H9 (cell line): ENCODE measurements around the gene SOX18. TPM values are rescaled to one million over a fixed set of nuclear protein-coding genes. Genes with fewer than 3 reads are reported as not detected.
A peak's percentile ranks its signal among the peaks of the same experiment; 100 is the strongest.

Source experiments
- DNase-seq: peaks from one replicate; pipeline ENCODE4 v3.0.0-alpha.2; 2017
- H2AFZ ChIP-seq: one replicate; pipeline ENCODE4 v1.6.1; 2013; ENCODE audit warnings: mild to moderate bottlenecking, low read length, control low read depth, moderate library complexity
- H2AK5ac ChIP-seq: 2 replicates; pipeline ENCODE4 v1.6.1; 2013; ENCODE audit warnings: low read length, control low read depth, mixed read lengths; ENCODE audit not compliant: insufficient read length
- H2BK120ac ChIP-seq: one replicate; pipeline ENCODE4 v1.6.1; 2013; ENCODE audit warnings: low read depth, mild to moderate bottlenecking, low read length, control low read depth, inconsistent platforms; ENCODE audit not compliant: poor library complexity, severe bottlenecking
- H2BK12ac ChIP-seq: 2 replicates; pipeline ENCODE4 v1.6.1; 2013; ENCODE audit warnings: low read length, control low read depth, mixed read lengths, low read depth; ENCODE audit not compliant: insufficient read length
- H2BK15ac ChIP-seq: 2 replicates; pipeline ENCODE4 v1.6.1; 2013; ENCODE audit warnings: low read depth, low read length, control low read depth
- H2BK20ac ChIP-seq: one replicate; pipeline ENCODE4 v1.6.1; 2013; ENCODE audit warnings: low read depth, mild to moderate bottlenecking, low read length, control low read depth, inconsistent platforms; ENCODE audit not compliant: poor library complexity, severe bottlenecking
- H2BK5ac ChIP-seq: 2 replicates; pipeline ENCODE4 v1.6.1; 2013; ENCODE audit warnings: low read length, control low read depth, mixed read lengths; ENCODE audit not compliant: insufficient read length
- H3K14ac ChIP-seq: 2 replicates; pipeline ENCODE4 v1.6.1; 2013; ENCODE audit warnings: low read length, control low read depth; ENCODE audit not compliant: insufficient read depth
- H3K18ac ChIP-seq: 2 replicates; pipeline ENCODE4 v1.6.1; 2013; ENCODE audit warnings: low read depth, mild to moderate bottlenecking, mixed read lengths, low read length, control low read depth; ENCODE audit not compliant: insufficient read length
- H3K23ac ChIP-seq: 2 replicates; pipeline ENCODE4 v1.6.1; 2013; ENCODE audit warnings: low read length, control low read depth, mixed read lengths, low read depth; ENCODE audit not compliant: insufficient read length
- H3K23me2 ChIP-seq: 2 replicates; pipeline ENCODE4 v1.6.1; 2013; ENCODE audit warnings: low read depth, mild to moderate bottlenecking, mixed read lengths, low read length, control low read depth; ENCODE audit not compliant: insufficient read length, poor library complexity, severe bottlenecking
- H3K27ac ChIP-seq: 2 replicates; pipeline ENCODE4 v1.5.1; 2013; ENCODE audit warnings: low read length, control low read depth, mixed read lengths, low read depth; ENCODE audit not compliant: insufficient read length
- H3K27me3 ChIP-seq: 2 replicates; pipeline ENCODE4 v1.6.1; 2013; ENCODE audit warnings: low read length, control low read depth, inconsistent platforms; ENCODE audit not compliant: insufficient read depth
- H3K4ac ChIP-seq: 2 replicates; pipeline ENCODE4 v1.6.1; 2013; ENCODE audit warnings: low read depth, mild to moderate bottlenecking, control low read depth, inconsistent platforms, low read length, moderate library complexity
- H3K4me1 ChIP-seq: 2 replicates; pipeline ENCODE4 v1.6.1; 2013; ENCODE audit warnings: low read length, control low read depth, inconsistent platforms; ENCODE audit not compliant: insufficient read depth
- H3K4me2 ChIP-seq: 2 replicates; pipeline ENCODE4 v1.6.1; 2013; ENCODE audit warnings: low read length, control low read depth, mixed read lengths; ENCODE audit not compliant: insufficient read length, insufficient read depth
- H3K56ac ChIP-seq: 2 replicates; pipeline ENCODE4 v1.6.1; 2013; ENCODE audit warnings: low read depth, mild to moderate bottlenecking, mixed read lengths, low read length, control low read depth; ENCODE audit not compliant: insufficient read length
- H3K79me1 ChIP-seq: 2 replicates; pipeline ENCODE4 v1.6.1; 2013; ENCODE audit warnings: low read depth, mild to moderate bottlenecking, moderate library complexity, low read length, control low read depth, inconsistent platforms; ENCODE audit not compliant: insufficient read depth, poor library complexity, severe bottlenecking
- H3K79me2 ChIP-seq: 2 replicates; pipeline ENCODE4 v1.6.1; 2013; ENCODE audit warnings: low read length, control low read depth, inconsistent platforms; ENCODE audit not compliant: insufficient read depth
- H3K9ac ChIP-seq: 2 replicates; pipeline ENCODE4 v1.6.1; 2013; ENCODE audit warnings: low read length, control low read depth, mixed read lengths; ENCODE audit not compliant: insufficient read length; ENCODE audit errors: extremely low read depth
- H3K9me3 ChIP-seq: one replicate; pipeline ENCODE4 v1.6.1; 2013; ENCODE audit warnings: low read depth, low read length, inconsistent platforms; ENCODE audit not compliant: control insufficient read depth
- H3T11ph ChIP-seq: one replicate; pipeline ENCODE4 v1.6.1; 2013; ENCODE audit warnings: mild to moderate bottlenecking, low read length, control low read depth, inconsistent platforms
- H4K20me1 ChIP-seq: one replicate; pipeline ENCODE4 v1.6.1; 2013; ENCODE audit not compliant: control insufficient read depth, insufficient read length, insufficient read depth
- H4K5ac ChIP-seq: 2 replicates; pipeline ENCODE4 v1.6.1; 2013; ENCODE audit warnings: low read depth, mild to moderate bottlenecking, mixed read lengths, low read length, control low read depth; ENCODE audit not compliant: insufficient read length
- H4K8ac ChIP-seq: replicated peaks from 2 replicates; pipeline ENCODE4 v1.6.1; 2013; ENCODE audit warnings: low read length, control low read depth, mixed read lengths, low read depth; ENCODE audit not compliant: insufficient read length
- H4K91ac ChIP-seq: 2 replicates; pipeline ENCODE4 v1.6.1; 2013; ENCODE audit warnings: low read depth, mild to moderate bottlenecking, moderate library complexity, mixed read lengths, low read length, control low read depth; ENCODE audit not compliant: insufficient read length
- H3K27ac Mint-ChIP-seq, 3 experiments: 2 replicates in 2 of 3; 3 replicates in 1 of 3; pipeline ENCODE4 v1.8.0; 2020 to 2021; ENCODE audit warnings: mixed read lengths in 3 of 3, mild to moderate bottlenecking in 1 of 3, moderate library complexity in 1 of 3
- H3K27me3 Mint-ChIP-seq: 2 replicates; pipeline ENCODE4 v1.8.0; 2021; ENCODE audit warnings: low read depth, mild to moderate bottlenecking, moderate library complexity, mixed read lengths
- H3K36me3 Mint-ChIP-seq, 3 experiments: 2 replicates in 2 of 3; 3 replicates in 1 of 3; pipeline ENCODE4 v1.8.0; 2020 to 2021; ENCODE audit warnings: low read depth in 3 of 3, mixed read lengths in 3 of 3; ENCODE audit not compliant: insufficient read depth in 1 of 3
- H3K4me1 Mint-ChIP-seq, 2 experiments: 2 replicates each; pipeline ENCODE4 v1.8.0; 2020; ENCODE audit warnings: mixed read lengths in 2 of 2
- H3K4me3 Mint-ChIP-seq, 2 experiments: 2 replicates in 1 of 2; 3 replicates in 1 of 2; pipeline ENCODE4 v1.8.0; 2020 to 2021; ENCODE audit warnings: mild to moderate bottlenecking in 2 of 2, mixed read lengths in 2 of 2, moderate library complexity in 1 of 2
- H3K9me3 Mint-ChIP-seq, 2 experiments: 2 replicates in 1 of 2; 3 replicates in 1 of 2; pipeline ENCODE4 v1.8.0; 2020; ENCODE audit warnings: mild to moderate bottlenecking in 2 of 2, mixed read lengths in 2 of 2, moderate library complexity in 1 of 2
- WGBS: extraction: QIAGEN DNeasy Blood & Tissue Kit; methylation state at CpG from one replicate; pipeline ENCODE4 v1.1.7; 2013; ENCODE audit warnings: missing lambda C conversion rate, low lambda C conversion rate, mixed read lengths; ENCODE audit not compliant: insufficient read length; ENCODE audit errors: extremely low coverage; 5-methylcytosine and 5-hydroxymethylcytosine counted together
- total RNA-seq: library from RNA; stranded (reverse); gene quantifications from 2 replicates; pipeline ENCODE4 v1.2.1, GENCODE V29; 2021
- TF ChIP-seq, protein P1 (sequence below): fragments of 200-600 bp; sonication (generic); conservative IDR thresholded peaks from 3 replicates; pipeline ENCODE4 v1.8.0; 2021; ENCODE audit warnings: antibody characterized with exemption, mild to moderate bottlenecking

SOX18 gene
- total RNA-seq, 1 experiment from 2014 or later, result 2.0 TPM

DNA sequence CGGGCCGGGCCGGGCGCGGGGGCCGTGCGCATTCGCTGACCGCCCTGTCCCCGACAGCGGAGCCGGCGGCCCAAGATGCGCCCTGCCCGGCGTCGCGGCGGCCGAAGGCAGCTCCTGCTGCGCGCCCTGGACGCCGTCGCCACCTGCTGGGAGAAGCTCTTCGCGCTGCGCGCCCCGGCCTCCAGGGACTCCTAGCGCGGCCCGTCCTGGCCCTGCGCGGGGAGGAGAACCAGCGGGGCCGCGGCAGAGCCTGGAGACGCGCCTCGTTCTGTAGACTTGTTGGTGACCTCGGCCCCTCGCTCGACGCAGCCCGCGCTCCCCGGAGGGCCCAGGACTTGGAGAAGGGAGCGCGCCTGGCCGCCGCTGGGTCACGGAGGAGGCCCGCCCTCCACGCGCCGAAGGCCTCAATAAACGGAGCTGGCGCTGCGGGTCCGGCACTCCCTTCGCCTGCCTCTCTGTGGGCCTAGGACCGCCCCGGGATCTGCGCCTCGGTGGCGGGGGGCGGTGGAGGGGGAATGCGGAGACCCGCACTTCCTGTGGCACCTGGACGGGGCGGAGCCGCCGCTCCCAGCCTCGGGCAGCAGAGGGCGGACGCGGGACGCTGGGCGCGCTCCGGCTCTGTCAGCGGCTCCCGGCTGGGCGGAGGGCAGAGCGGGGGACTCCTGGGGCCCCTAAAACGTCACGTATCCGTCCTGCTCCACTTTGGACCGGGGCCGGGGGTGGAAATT lies 10.7 kb downstream of the SOX18 start:
- no peak overlapping the region for H3K56ac ChIP-seq
- H3K4me1 Mint-ChIP-seq, result peaks cover 25% of the 10 kb centered on the region in 2 experiments
- H3K27ac ChIP-seq, result no peak overlapping the region
- no peak overlapping the region for H3K4ac ChIP-seq
- H2BK12ac ChIP-seq, result no peak overlapping the region
- H2BK15ac ChIP-seq, result no peak overlapping the region
- H3K27me3 ChIP-seq, result peaks cover 13% of the 10 kb centered on the region; the same call in 1 of the 2 replicates
- H3K9ac ChIP-seq, result no peak overlapping the region
- peak overlapping the region; percentile 32 for H3K4me2 ChIP-seq
- no CpG with 5 or more reads among the region's 91 CpGs for WGBS
- H3K79me1 ChIP-seq, result no peaks in the 10 kb centered on the region
- no peak overlapping the region for H3K27ac Mint-ChIP-seq
- H3K4me3 Mint-ChIP-seq, result peak overlapping the region; percentile 57 to 79
- no peak overlapping the region for H3K23ac ChIP-seq
- no peaks in the 10 kb centered on the region for H4K20me1 ChIP-seq
- no peak overlapping the region for H3K14ac ChIP-seq
- H2AK5ac ChIP-seq, result no peak overlapping the region
- H3K23me2 ChIP-seq, result peaks cover 14% of the 10 kb centered on the region
- H3K9me3 Mint-ChIP-seq, result peaks cover 0 to 2% of the 10 kb centered on the region in 2 experiments; a peak in 1 of 5 replicates
- TF ChIP-seq, protein P1, sequence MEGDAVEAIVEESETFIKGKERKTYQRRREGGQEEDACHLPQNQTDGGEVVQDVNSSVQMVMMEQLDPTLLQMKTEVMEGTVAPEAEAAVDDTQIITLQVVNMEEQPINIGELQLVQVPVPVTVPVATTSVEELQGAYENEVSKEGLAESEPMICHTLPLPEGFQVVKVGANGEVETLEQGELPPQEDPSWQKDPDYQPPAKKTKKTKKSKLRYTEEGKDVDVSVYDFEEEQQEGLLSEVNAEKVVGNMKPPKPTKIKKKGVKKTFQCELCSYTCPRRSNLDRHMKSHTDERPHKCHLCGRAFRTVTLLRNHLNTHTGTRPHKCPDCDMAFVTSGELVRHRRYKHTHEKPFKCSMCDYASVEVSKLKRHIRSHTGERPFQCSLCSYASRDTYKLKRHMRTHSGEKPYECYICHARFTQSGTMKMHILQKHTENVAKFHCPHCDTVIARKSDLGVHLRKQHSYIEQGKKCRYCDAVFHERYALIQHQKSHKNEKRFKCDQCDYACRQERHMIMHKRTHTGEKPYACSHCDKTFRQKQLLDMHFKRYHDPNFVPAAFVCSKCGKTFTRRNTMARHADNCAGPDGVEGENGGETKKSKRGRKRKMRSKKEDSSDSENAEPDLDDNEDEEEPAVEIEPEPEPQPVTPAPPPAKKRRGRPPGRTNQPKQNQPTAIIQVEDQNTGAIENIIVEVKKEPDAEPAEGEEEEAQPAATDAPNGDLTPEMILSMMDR, result peak; percentile 84
- H2AFZ ChIP-seq, result no peak overlapping the region
- H3K18ac ChIP-seq, result no peak overlapping the region
- H3K27me3 Mint-ChIP-seq, result peaks cover 48% of the 10 kb centered on the region
- no peak overlapping the region for H2BK120ac ChIP-seq
- H3K79me2 ChIP-seq, result no peaks in the 10 kb centered on the region
- H3K9me3 ChIP-seq, result no peaks in the 10 kb centered on the region
- no peak overlapping the region for H4K91ac ChIP-seq
- H3K4me1 ChIP-seq, result peaks cover 5% of the 10 kb centered on the region
- H3K36me3 Mint-ChIP-seq, result peaks cover 0 to 11% (median 9%) of the 10 kb centered on the region in 3 experiments; a peak in 5 of 7 replicates
- peak; percentile 89 for DNase-seq
- no peak overlapping the region for H2BK20ac ChIP-seq
- no peak overlapping the region for H2BK5ac ChIP-seq
- no peak overlapping the region for H3T11ph ChIP-seq
- no peak overlapping the region for H4K8ac ChIP-seq
- no peak overlapping the region for H4K5ac ChIP-seq
